H9 (cell line): ENCODE measurements around the gene SEMA7A. TPM values are rescaled to one million over a fixed set of nuclear protein-coding genes. Genes with fewer than 3 reads are reported as not detected.

Source experiments
- DNase-seq: peaks from one replicate; pipeline ENCODE4 v3.0.0-alpha.2; 2017
- H2AFZ ChIP-seq: one replicate; pipeline ENCODE4 v1.6.1; 2013; ENCODE audit warnings: mild to moderate bottlenecking, low read length, control low read depth, moderate library complexity
- H2AK5ac ChIP-seq: 2 replicates; pipeline ENCODE4 v1.6.1; 2013; ENCODE audit warnings: low read length, control low read depth, mixed read lengths; ENCODE audit not compliant: insufficient read length
- H2BK120ac ChIP-seq: one replicate; pipeline ENCODE4 v1.6.1; 2013; ENCODE audit warnings: low read depth, mild to moderate bottlenecking, low read length, control low read depth, inconsistent platforms; ENCODE audit not compliant: poor library complexity, severe bottlenecking
- H2BK12ac ChIP-seq: 2 replicates; pipeline ENCODE4 v1.6.1; 2013; ENCODE audit warnings: low read length, control low read depth, mixed read lengths, low read depth; ENCODE audit not compliant: insufficient read length
- H2BK15ac ChIP-seq: 2 replicates; pipeline ENCODE4 v1.6.1; 2013; ENCODE audit warnings: low read depth, low read length, control low read depth
- H2BK20ac ChIP-seq: one replicate; pipeline ENCODE4 v1.6.1; 2013; ENCODE audit warnings: low read depth, mild to moderate bottlenecking, low read length, control low read depth, inconsistent platforms; ENCODE audit not compliant: poor library complexity, severe bottlenecking
- H2BK5ac ChIP-seq: 2 replicates; pipeline ENCODE4 v1.6.1; 2013; ENCODE audit warnings: low read length, control low read depth, mixed read lengths; ENCODE audit not compliant: insufficient read length
- H3K14ac ChIP-seq: 2 replicates; pipeline ENCODE4 v1.6.1; 2013; ENCODE audit warnings: low read length, control low read depth; ENCODE audit not compliant: insufficient read depth
- H3K18ac ChIP-seq: 2 replicates; pipeline ENCODE4 v1.6.1; 2013; ENCODE audit warnings: low read depth, mild to moderate bottlenecking, mixed read lengths, low read length, control low read depth; ENCODE audit not compliant: insufficient read length
- H3K23ac ChIP-seq: 2 replicates; pipeline ENCODE4 v1.6.1; 2013; ENCODE audit warnings: low read length, control low read depth, mixed read lengths, low read depth; ENCODE audit not compliant: insufficient read length
- H3K23me2 ChIP-seq: 2 replicates; pipeline ENCODE4 v1.6.1; 2013; ENCODE audit warnings: low read depth, mild to moderate bottlenecking, mixed read lengths, low read length, control low read depth; ENCODE audit not compliant: insufficient read length, poor library complexity, severe bottlenecking
- H3K27ac ChIP-seq: 2 replicates; pipeline ENCODE4 v1.5.1; 2013; ENCODE audit warnings: low read length, control low read depth, mixed read lengths, low read depth; ENCODE audit not compliant: insufficient read length
- H3K27me3 ChIP-seq: 2 replicates; pipeline ENCODE4 v1.6.1; 2013; ENCODE audit warnings: low read length, control low read depth, inconsistent platforms; ENCODE audit not compliant: insufficient read depth
- H3K4ac ChIP-seq: 2 replicates; pipeline ENCODE4 v1.6.1; 2013; ENCODE audit warnings: low read depth, mild to moderate bottlenecking, control low read depth, inconsistent platforms, low read length, moderate library complexity
- H3K4me1 ChIP-seq: 2 replicates; pipeline ENCODE4 v1.6.1; 2013; ENCODE audit warnings: low read length, control low read depth, inconsistent platforms; ENCODE audit not compliant: insufficient read depth
- H3K4me2 ChIP-seq: 2 replicates; pipeline ENCODE4 v1.6.1; 2013; ENCODE audit warnings: low read length, control low read depth, mixed read lengths; ENCODE audit not compliant: insufficient read length, insufficient read depth
- H3K56ac ChIP-seq: 2 replicates; pipeline ENCODE4 v1.6.1; 2013; ENCODE audit warnings: low read depth, mild to moderate bottlenecking, mixed read lengths, low read length, control low read depth; ENCODE audit not compliant: insufficient read length
- H3K79me1 ChIP-seq: 2 replicates; pipeline ENCODE4 v1.6.1; 2013; ENCODE audit warnings: low read depth, mild to moderate bottlenecking, moderate library complexity, low read length, control low read depth, inconsistent platforms; ENCODE audit not compliant: insufficient read depth, poor library complexity, severe bottlenecking
- H3K79me2 ChIP-seq: 2 replicates; pipeline ENCODE4 v1.6.1; 2013; ENCODE audit warnings: low read length, control low read depth, inconsistent platforms; ENCODE audit not compliant: insufficient read depth
- H3K9ac ChIP-seq: 2 replicates; pipeline ENCODE4 v1.6.1; 2013; ENCODE audit warnings: low read length, control low read depth, mixed read lengths; ENCODE audit not compliant: insufficient read length; ENCODE audit errors: extremely low read depth
- H3K9me3 ChIP-seq: one replicate; pipeline ENCODE4 v1.6.1; 2013; ENCODE audit warnings: low read depth, low read length, inconsistent platforms; ENCODE audit not compliant: control insufficient read depth
- H3T11ph ChIP-seq: one replicate; pipeline ENCODE4 v1.6.1; 2013; ENCODE audit warnings: mild to moderate bottlenecking, low read length, control low read depth, inconsistent platforms
- H4K20me1 ChIP-seq: one replicate; pipeline ENCODE4 v1.6.1; 2013; ENCODE audit not compliant: control insufficient read depth, insufficient read length, insufficient read depth
- H4K5ac ChIP-seq: 2 replicates; pipeline ENCODE4 v1.6.1; 2013; ENCODE audit warnings: low read depth, mild to moderate bottlenecking, mixed read lengths, low read length, control low read depth; ENCODE audit not compliant: insufficient read length
- H4K8ac ChIP-seq: replicated peaks from 2 replicates; pipeline ENCODE4 v1.6.1; 2013; ENCODE audit warnings: low read length, control low read depth, mixed read lengths, low read depth; ENCODE audit not compliant: insufficient read length
- H4K91ac ChIP-seq: 2 replicates; pipeline ENCODE4 v1.6.1; 2013; ENCODE audit warnings: low read depth, mild to moderate bottlenecking, moderate library complexity, mixed read lengths, low read length, control low read depth; ENCODE audit not compliant: insufficient read length
- H3K27ac Mint-ChIP-seq, 3 experiments: 2 replicates in 2 of 3; 3 replicates in 1 of 3; pipeline ENCODE4 v1.8.0; 2020 to 2021; ENCODE audit warnings: mixed read lengths in 3 of 3, mild to moderate bottlenecking in 1 of 3, moderate library complexity in 1 of 3
- H3K27me3 Mint-ChIP-seq: 2 replicates; pipeline ENCODE4 v1.8.0; 2021; ENCODE audit warnings: low read depth, mild to moderate bottlenecking, moderate library complexity, mixed read lengths
- H3K36me3 Mint-ChIP-seq, 3 experiments: 2 replicates in 2 of 3; 3 replicates in 1 of 3; pipeline ENCODE4 v1.8.0; 2020 to 2021; ENCODE audit warnings: low read depth in 3 of 3, mixed read lengths in 3 of 3; ENCODE audit not compliant: insufficient read depth in 1 of 3
- H3K4me1 Mint-ChIP-seq, 2 experiments: 2 replicates each; pipeline ENCODE4 v1.8.0; 2020; ENCODE audit warnings: mixed read lengths in 2 of 2
- H3K4me3 Mint-ChIP-seq, 2 experiments: 2 replicates in 1 of 2; 3 replicates in 1 of 2; pipeline ENCODE4 v1.8.0; 2020 to 2021; ENCODE audit warnings: mild to moderate bottlenecking in 2 of 2, mixed read lengths in 2 of 2, moderate library complexity in 1 of 2
- H3K9me3 Mint-ChIP-seq, 2 experiments: 2 replicates in 1 of 2; 3 replicates in 1 of 2; pipeline ENCODE4 v1.8.0; 2020; ENCODE audit warnings: mild to moderate bottlenecking in 2 of 2, mixed read lengths in 2 of 2, moderate library complexity in 1 of 2
- WGBS: extraction: QIAGEN DNeasy Blood & Tissue Kit; methylation state at CpG from one replicate; pipeline ENCODE4 v1.1.7; 2013; ENCODE audit warnings: missing lambda C conversion rate, low lambda C conversion rate, mixed read lengths; ENCODE audit not compliant: insufficient read length; ENCODE audit errors: extremely low coverage; 5-methylcytosine and 5-hydroxymethylcytosine counted together
- total RNA-seq: library from RNA; stranded (reverse); gene quantifications from 2 replicates; pipeline ENCODE4 v1.2.1, GENCODE V29; 2021
- TF ChIP-seq, protein P1 (sequence below): fragments of 200-600 bp; sonication (generic); conservative IDR thresholded peaks from 3 replicates; pipeline ENCODE4 v1.8.0; 2021; ENCODE audit warnings: antibody characterized with exemption, mild to moderate bottlenecking

Gene SEMA7A
- total RNA-seq, 1 experiment from 2014 or later, result 5.7 TPM

- Histone ChIP-seq H3K9ac (no peak overlapping the region), H3K27me3 (no peaks in the 10 kb centered on the region), H2BK15ac (no peak overlapping the region), H2BK20ac (no peak overlapping the region), H3K23me2 (no peaks in the 10 kb centered on the region), H3K79me1 (no peaks in the 10 kb centered on the region), H3K18ac (no peak overlapping the region), H3K79me2 (no peaks in the 10 kb centered on the region), H2AFZ (no peak overlapping the region), H3K14ac (no peak overlapping the region), H3K27ac (no peak overlapping the region), H3K9me3 (no peaks in the 10 kb centered on the region), H4K91ac (no peak overlapping the region), H3K23ac (no peak overlapping the region), H2BK120ac (no peak overlapping the region), H2BK5ac (no peak overlapping the region), H2AK5ac (no peak overlapping the region), H3K4me2 (no peak overlapping the region), H2BK12ac (no peak overlapping the region), H3K4ac (no peak overlapping the region), H4K5ac (no peak overlapping the region), H3T11ph (no peak overlapping the region), H4K8ac (no peak overlapping the region), H3K56ac (no peak overlapping the region), H4K20me1 (no peaks in the 10 kb centered on the region), H3K4me1 (no peaks in the 10 kb centered on the region)
- no peaks in the 10 kb centered on the region for H3K27me3 Mint-ChIP-seq
- H3K4me3 Mint-ChIP-seq, result no peak overlapping the region
- H3K4me1 Mint-ChIP-seq, result peaks cover 0 to 5% of the 10 kb centered on the region in 2 experiments; a peak in 1 of 4 replicates
- DNase-seq, result no peak
- H3K9me3 Mint-ChIP-seq, result peaks cover 7 to 11% of the 10 kb centered on the region in 2 experiments
- no peak overlapping the region for H3K27ac Mint-ChIP-seq
- WGBS, result no CpG with 5 or more reads among the region's 6 CpGs
- H3K36me3 Mint-ChIP-seq, result peaks cover 46 to 72% (median 55%) of the 10 kb centered on the region in 3 experiments
- TF ChIP-seq, protein P1, sequence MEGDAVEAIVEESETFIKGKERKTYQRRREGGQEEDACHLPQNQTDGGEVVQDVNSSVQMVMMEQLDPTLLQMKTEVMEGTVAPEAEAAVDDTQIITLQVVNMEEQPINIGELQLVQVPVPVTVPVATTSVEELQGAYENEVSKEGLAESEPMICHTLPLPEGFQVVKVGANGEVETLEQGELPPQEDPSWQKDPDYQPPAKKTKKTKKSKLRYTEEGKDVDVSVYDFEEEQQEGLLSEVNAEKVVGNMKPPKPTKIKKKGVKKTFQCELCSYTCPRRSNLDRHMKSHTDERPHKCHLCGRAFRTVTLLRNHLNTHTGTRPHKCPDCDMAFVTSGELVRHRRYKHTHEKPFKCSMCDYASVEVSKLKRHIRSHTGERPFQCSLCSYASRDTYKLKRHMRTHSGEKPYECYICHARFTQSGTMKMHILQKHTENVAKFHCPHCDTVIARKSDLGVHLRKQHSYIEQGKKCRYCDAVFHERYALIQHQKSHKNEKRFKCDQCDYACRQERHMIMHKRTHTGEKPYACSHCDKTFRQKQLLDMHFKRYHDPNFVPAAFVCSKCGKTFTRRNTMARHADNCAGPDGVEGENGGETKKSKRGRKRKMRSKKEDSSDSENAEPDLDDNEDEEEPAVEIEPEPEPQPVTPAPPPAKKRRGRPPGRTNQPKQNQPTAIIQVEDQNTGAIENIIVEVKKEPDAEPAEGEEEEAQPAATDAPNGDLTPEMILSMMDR, result no peak
Measured at GRCh38 chr15:74468341-74469032, 34.7 kb upstream of the SEMA7A start.
